Mononuclear cell (primary cell): ENCODE measurements around the gene IFT122. TPM values are rescaled to one million over a fixed set of nuclear protein-coding genes. Genes with fewer than 3 reads are reported as not detected.
"Not testable (repeated sequence)": the region's sequence is repeated elsewhere in the genome, so short reads cannot be mapped to it uniquely, and the experiment has no call there.

ENCODE experiments used
- H3K27me3 ChIP-seq: 2 replicates; pipeline ENCODE4 v1.6.0; 2011; ENCODE audit warnings: low read length, control low read depth; ENCODE audit not compliant: insufficient read depth
- H3K4me1 ChIP-seq: 2 replicates; pipeline ENCODE4 v1.5.1; 2011; ENCODE audit warnings: mild to moderate bottlenecking, low read length, control low read depth; ENCODE audit not compliant: insufficient read depth
- H3K4me3 ChIP-seq: 2 replicates; pipeline ENCODE4 v1.5.1; 2011; ENCODE audit warnings: mild to moderate bottlenecking, low read length, moderate library complexity
- H3K9me3 ChIP-seq: 2 replicates; pipeline ENCODE4 v1.5.1; 2011; ENCODE audit warnings: low read depth, mild to moderate bottlenecking, control low read depth, low read length
- total RNA-seq: library from RNA; depleted of rRNA; stranded (reverse); fragments of >200 nt; gene quantifications from one replicate; pipeline ENCODE4 v1.2.3, GENCODE V29; 2012

The IFT122 gene
- total RNA-seq, 1 donor: 8.3 TPM

DNA sequence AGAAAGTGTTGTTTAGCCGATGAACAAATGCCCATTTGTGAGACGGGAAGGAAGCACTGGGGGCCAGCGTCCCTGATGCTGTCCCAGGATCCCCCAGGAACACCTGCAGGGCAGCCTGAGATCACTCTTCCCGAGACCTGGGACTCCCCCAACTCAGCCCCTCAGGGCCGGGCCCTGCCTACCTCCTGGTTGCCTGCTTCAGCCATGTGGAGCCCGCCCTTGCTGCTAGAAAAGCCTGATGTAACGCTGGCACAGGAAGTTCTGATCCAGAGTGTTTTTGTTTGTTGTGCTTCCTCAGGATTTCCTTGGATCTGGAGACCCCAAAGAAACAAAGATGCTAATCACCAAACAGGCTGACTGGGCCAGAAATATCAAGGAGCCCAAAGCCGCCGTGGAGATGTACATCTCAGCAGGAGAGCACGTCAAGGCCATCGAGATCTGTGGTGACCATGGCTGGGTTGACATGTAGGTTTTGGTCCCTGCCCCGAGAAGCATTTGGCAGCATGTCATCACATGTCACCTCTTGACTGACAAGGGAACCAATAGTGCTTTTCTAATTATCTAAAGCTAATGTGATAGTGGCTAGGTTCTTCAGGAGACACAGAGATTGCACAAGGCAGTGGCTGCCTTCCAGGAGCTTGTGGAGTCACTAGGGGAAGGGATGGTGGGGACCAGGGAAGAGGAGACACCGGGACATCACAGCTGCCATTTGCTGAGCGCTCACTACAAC is 59.7 kb downstream of the IFT122 start:
- H3K9me3 ChIP-seq, H3K4me1 ChIP-seq, H3K27me3 ChIP-seq, H3K4me3 ChIP-seq: not testable (repeated sequence)

DNA sequence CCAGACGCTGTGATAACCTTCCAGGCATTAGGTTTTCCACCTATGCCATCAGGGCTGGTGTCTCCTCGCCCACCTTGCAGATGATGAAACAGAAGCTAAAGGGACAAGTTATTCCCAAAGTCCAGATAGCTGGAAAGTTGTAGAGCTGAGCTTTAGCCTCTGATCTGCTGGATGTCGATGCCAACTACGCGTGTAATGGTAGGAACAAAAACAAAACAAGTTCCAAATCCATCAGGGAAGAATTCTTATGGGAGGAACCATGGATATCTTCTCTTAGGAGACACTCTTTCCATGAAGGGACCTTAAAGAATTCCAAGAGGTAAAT is 60.3 kb downstream of the IFT122 start:
- Histone ChIP-seq H3K27me3 (no peaks in the 10 kb centered on the region), H3K9me3 (no peaks in the 10 kb centered on the region), H3K4me1 (no peaks in the 10 kb centered on the region), H3K4me3 (no peak overlapping the region)

DNA sequence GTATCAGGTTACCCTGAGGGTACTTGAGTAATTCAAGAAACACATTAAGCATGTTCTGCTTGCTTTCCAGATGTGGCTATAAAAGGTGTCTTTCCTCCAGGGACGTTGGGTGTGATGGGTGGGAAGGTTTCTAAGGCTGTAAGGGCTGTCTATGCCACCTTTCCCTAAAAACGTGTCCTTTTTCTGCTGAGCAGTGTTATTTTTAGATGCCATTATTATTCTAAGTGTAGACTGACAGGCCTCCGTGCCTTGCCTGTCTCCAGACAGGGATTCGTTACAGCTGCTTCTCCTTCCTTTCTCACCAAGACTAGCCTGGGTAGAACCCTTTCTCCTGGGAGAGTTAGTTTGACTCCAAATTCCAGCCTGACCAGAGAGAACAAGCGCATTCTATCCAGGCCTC is 61.6 kb downstream of the IFT122 start:
- no peaks in the 10 kb centered on the region for H3K4me1 ChIP-seq
- H3K27me3 ChIP-seq: no peaks in the 10 kb centered on the region
- H3K9me3 ChIP-seq: no peaks in the 10 kb centered on the region
- H3K4me3 ChIP-seq: no peak overlapping the region

DNA sequence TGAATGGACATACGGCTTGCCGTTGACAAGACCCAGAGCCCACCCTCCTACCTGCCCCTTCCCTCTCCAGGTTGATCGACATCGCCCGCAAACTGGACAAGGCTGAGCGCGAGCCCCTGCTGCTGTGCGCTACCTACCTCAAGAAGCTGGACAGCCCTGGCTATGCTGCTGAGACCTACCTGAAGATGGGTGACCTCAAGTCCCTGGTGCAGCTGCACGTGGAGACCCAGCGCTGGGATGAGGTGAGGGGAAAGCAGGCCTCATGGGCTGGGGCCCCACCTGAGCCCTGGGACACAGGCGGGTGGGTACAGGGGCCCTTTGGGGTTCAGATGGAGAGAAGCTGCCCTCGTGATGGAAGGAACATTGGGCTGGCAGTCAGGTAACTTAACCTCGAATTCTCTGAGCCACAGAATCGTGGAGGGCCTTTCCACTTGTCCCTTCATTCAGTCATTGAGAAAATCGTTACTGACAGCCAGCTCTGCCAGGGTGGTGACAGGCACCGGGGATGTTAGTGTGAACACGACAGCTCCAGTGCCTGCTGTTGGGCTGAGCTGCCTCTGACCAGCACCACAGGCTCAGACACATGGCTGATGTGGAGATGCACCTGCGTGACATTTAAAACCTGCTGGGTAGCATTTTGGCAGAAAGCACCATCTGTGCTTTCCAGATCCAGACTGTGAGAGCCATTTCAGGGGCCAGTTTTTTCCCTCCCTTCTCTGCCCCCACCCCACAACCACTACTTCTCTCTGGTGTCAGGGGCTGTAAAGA is 62.8 kb downstream of the IFT122 start:
- H3K4me3 ChIP-seq: no peak overlapping the region
- H3K4me1 ChIP-seq: no peaks in the 10 kb centered on the region
- no peaks in the 10 kb centered on the region for H3K9me3 ChIP-seq
- H3K27me3 ChIP-seq: no peaks in the 10 kb centered on the region

DNA sequence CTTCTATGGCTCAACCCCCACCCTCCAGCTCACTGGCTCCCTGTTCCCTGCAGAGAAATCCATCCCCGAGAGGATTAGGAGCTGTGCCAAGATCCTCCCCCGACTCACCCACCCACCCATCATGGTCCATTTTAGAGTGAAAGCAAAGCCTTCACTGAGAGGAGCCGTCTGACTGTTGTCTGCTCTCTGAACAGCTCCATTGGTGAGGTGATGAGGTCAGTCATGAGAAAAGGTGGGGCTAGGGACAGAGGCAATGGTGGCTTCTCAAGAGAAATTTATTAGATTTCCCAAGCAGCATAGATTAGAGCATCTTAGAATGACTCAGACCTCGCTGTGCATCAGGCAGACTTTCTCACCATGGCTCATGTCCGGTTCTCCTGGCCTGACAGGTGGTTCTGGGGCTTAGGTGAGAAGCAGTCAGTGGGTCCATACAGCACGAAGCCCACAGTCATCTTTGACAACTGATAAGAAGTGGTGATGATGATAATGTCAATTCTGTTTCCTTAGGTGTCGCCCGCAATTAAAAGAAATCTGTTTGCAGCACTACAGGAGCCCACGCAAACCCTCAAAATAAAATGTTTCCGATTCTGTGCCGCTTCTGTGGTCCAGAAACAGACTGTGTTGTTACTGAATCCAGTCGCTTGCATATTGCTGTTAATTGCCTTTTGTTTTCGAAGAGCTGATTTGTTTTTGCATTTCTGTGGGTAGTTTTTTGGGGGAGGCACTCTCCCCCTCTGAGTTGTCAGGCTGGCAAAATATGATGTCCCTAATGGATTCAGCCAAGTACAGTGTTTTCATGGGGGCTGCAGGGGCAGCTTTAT is 63.7 kb downstream of the IFT122 start:
- Histone ChIP-seq H3K27me3 (no peaks in the 10 kb centered on the region), H3K4me1 (no peaks in the 10 kb centered on the region), H3K9me3 (no peaks in the 10 kb centered on the region), H3K4me3 (no peak overlapping the region)

DNA sequence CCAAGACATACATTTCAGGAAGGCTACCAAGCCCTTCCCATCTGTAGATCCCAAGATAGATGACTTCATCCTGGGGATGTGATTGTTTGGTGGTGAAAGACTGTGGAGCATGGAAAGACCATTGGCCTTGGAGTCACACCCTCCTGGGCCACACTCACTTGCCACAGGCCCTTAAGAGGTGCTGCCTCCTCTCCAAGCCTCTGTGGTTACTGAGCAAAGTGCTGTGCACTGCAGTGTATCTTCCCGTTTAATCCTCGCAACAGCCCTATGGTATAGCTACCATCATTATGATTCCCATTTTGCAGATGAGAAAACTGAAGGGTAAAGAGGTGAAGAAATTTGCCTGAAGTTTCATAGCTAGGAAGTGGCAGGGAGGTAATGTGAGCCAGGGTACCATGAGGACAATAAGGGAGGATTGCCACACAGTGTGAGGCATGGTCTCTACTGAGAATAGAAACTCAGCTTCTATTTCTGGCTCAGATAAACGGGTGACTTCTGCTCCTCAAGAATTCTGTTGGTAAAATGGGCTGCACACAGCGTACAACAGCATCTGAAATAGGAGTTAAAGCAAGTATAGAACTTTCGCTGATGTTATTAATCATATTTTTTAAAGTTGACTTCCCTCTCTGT is 64.6 kb downstream of the IFT122 start:
- H3K9me3 ChIP-seq: no peaks in the 10 kb centered on the region
- H3K4me1 ChIP-seq: no peaks in the 10 kb centered on the region
- H3K27me3 ChIP-seq: no peaks in the 10 kb centered on the region

DNA sequence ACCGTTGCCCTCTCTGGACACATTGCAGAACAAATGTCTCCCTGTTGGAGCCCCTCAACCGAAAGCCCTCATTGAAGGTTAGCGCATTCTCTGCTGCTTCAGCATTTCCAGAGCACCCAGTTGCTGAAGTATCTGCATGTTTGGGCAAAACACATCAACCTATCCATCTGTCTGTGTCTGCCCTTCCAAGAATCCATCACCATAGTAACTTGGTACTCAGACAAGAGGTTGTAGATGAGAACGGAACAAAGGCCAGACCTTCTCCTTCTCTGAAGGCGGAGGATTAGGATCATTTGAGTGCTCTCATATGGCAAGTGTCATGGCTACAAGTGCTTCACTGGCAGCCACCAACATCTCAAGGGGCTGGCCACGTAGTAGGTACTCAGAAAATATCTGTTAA is 65.3 kb downstream of the IFT122 start:
- no peak overlapping the region for H3K4me3 ChIP-seq
- no peaks in the 10 kb centered on the region for H3K9me3 ChIP-seq
- no peaks in the 10 kb centered on the region for H3K4me1 ChIP-seq
- no peaks in the 10 kb centered on the region for H3K27me3 ChIP-seq

More for the DNA sequence above, 64.6 kb downstream of the IFT122 start:
- H3K4me3 ChIP-seq: no peak overlapping the region

DNA sequence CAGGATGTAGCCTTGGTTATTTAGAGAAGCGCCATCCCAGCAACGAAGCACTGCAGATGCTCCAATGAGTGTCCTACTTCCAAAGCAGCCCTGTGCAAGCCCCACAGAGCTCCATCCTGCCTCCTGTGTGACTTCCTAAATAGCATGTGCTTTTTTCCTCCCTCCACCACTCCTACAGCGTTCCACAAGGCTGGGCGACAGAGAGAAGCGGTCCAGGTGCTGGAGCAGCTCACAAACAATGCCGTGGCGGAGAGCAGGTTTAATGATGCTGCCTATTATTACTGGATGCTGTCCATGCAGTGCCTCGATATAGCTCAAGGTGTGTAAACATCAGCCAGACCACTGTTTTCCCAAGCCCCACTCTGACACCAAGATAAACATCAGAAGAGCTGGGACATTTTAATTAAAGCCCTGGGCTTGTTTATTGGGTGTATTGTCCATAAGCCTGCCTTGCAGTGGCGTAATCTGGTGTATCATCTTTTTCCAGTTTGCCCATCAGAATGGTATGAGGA is 66.3 kb downstream of the IFT122 start:
- H3K9me3 ChIP-seq: no peaks in the 10 kb centered on the region
- no peaks in the 10 kb centered on the region for H3K27me3 ChIP-seq
- no peak overlapping the region for H3K4me3 ChIP-seq
- no peaks in the 10 kb centered on the region for H3K4me1 ChIP-seq

DNA sequence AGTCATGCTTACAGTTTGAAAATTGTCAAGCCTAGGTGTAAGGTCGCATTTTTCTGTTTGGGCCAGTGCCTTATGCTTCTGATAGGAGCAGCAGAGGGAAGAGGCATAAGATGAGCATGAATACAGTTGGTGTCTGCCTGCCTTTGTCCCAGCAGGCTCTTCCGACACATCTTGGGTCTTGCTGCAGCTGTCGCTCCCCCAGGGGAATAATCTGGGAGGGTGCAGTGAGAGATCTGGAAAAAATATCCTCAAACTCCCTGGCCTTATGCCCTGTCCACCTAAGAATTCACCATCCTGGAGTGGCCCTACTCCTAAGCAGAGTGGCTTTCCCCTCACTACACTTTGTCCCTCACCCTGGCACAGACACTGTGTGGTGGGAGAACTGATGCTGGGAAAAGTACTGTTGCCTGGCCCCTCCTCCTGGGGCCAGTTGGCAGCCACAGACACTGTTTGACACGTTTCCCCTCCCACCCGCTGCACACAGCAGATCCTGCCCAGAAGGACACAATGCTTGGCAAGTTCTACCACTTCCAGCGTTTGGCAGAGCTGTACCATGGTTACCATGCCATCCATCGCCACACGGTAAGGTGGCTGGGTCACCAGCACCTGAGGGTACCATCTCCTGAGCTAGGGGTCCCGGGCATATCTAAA is 67.3 kb downstream of the IFT122 start:
- H3K9me3 ChIP-seq: no peaks in the 10 kb centered on the region
- H3K27me3 ChIP-seq: no peaks in the 10 kb centered on the region
- no peak overlapping the region for H3K4me3 ChIP-seq
- H3K4me1 ChIP-seq: no peaks in the 10 kb centered on the region

DNA sequence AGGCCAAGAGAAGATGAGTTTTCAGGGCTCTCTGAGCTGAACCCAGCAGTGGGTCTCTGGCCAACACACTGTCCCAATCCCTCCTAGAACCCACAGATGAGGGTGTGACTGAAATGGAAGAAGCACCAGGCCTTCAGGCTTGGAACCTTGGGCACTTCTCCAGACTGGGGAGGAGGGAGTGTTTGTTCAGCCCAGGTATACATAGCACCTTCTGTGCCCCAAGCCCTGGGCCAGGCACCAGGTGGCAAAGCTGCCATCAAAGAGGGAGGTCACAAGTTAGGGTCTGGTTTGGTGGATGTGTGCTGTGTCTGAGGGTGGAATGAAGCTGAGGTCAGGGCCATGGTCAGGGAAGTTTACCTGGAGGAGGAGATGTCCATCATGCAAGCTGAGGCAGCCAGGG is 72.6 kb downstream of the IFT122 start:
- H3K9me3 ChIP-seq: no peaks in the 10 kb centered on the region
- no peaks in the 10 kb centered on the region for H3K4me1 ChIP-seq
- no peaks in the 10 kb centered on the region for H3K27me3 ChIP-seq
- no peak overlapping the region for H3K4me3 ChIP-seq

DNA sequence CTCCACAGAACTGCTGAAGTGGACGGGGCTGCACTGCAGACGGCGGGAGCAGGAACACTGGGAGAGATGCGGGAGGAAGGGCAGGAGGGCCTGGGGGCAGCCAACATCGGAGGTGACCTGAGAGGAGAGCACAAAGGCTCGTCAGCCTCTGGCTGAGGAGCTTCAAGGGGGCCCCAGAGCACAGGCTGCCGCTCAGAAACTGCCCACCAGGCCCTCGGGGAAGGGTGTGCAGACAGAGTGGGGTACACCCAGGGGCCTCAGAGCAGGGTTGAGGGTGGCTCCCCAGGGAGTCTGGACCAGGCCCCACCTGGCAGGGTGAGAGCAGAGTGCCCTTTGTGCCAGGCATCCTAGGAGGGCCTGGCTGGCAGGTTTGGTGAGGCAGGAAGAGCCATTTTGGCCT is 73.7 kb downstream of the IFT122 start:
- no peaks in the 10 kb centered on the region for H3K9me3 ChIP-seq
- no peak overlapping the region for H3K4me3 ChIP-seq
- H3K27me3 ChIP-seq: no peaks in the 10 kb centered on the region
- no peaks in the 10 kb centered on the region for H3K4me1 ChIP-seq

DNA sequence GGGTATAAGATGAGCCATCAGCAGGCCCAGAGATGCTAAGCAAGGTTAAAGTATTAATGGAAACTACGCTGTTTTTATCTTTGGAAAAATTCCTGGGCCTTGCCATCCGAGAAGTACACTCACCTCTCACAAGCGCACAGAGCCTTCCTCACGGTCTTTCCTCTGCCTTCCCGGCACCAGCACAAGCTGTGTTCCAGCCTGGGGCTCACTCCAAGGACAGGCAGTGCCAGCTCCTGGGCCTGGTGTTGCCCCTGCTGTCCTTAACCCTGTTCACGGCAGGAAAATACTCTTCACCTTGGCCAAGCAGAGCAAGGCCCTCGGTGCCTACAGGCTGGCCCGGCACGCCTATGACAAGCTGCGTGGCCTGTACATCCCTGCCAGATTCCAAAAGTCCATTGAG is 74.1 kb downstream of the IFT122 start:
- Histone ChIP-seq H3K27me3 (no peaks in the 10 kb centered on the region), H3K4me3 (no peak overlapping the region), H3K4me1 (no peaks in the 10 kb centered on the region), H3K9me3 (no peaks in the 10 kb centered on the region)

DNA sequence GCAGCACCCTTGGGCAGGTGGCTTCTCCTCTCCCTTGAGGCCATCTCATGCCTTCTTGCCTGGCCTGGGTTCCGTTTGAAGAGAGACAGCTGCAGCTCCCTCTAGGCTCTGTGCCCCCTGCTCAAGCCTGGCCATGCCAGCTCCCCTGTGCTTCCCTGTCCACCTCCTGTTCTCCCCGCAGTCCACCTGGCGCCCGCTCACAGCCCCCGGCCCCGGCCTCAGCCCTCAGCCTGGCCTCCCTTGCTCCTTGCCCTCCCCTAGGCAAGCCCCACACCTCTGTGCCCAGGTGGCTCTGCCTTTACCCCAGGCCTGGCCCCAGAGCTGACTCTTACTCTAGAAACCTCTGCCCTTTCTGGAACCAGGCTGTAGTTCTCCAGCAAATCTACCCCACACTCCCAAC is 74.5 kb downstream of the IFT122 start:
- no peak overlapping the region for H3K4me3 ChIP-seq
- H3K4me1 ChIP-seq: no peaks in the 10 kb centered on the region
- no peaks in the 10 kb centered on the region for H3K9me3 ChIP-seq
- no peaks in the 10 kb centered on the region for H3K27me3 ChIP-seq

DNA sequence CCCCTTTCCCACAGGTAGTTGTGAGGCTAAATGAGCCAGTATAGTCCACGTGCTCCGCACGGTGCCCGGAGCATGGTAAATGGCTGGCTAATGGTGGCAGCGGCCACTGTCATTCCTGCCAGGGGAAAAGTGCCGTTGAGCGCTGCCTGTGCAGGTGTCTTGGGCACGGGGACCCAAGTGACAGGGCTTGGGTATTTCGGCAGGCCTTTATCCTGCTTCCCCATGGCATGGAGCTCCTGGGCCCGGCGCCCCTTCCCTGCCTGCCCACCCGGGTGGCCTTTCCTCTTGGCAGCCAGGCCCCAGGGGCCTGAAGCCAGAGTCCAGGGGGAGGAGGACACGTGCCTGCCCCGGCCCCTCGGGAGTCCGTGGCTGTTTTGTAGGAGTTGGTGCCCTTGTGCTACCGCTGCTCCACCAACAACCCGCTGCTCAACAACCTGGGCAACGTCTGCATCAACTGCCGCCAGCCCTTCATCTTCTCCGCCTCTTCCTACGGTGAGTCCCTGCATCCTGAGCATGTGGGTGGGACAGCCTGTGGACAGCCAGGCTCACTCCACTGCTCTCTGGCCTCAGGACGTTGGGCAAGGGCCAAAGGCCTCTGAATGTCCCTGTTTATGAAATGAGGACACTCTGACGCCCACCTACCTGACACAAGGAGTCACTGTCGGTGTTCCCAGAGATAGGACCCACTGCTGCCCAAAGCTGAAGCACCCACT is 75.2 kb downstream of the IFT122 start:
- H3K4me3 ChIP-seq, H3K9me3 ChIP-seq, H3K4me1 ChIP-seq, H3K27me3 ChIP-seq: not testable (repeated sequence)
